ENCODE measurements around the gene CCL23. TPM values are rescaled to one million over a fixed set of nuclear protein-coding genes. Genes with fewer than 3 reads are reported as not detected.

CCL23 gene
- total RNA-seq, 2 experiments from 2014 or later: not detected

DNA sequence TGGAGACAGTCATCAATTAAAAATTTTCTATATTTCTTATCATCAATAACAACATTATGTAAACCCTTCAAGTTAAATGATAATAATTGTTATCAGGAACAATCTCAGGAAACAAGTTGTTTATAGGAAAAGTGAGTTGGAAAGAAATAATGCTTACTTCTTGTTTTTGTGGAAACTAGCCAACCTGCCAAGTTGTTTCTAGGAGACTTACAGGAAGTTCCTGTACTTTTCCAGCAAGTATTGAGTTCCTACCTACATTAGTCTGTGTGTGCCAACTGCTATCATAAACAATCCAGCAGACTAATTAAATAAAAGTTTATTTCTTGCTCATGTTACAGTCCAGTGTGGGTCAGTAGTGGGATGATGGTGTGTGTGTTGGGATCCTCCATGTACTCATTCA, 29.6 kb downstream of the CCL23 start:
- H3K27ac ChIP-seq (ENCODE audit: low read depth, low read length, poor library complexity, severe bottlenecking): no peak overlapping the region
- H3K9me2 ChIP-seq (ENCODE audit: insufficient read depth, low read length): no peaks in the 10 kb centered on the region
- no peaks in the 10 kb centered on the region for H3K9me3 ChIP-seq (ENCODE audit: low read length)
- intact Hi-C loops (cut with micrococcal nuclease; ENCODE audit: unreplicated experiment): no loop called here
- ChIA-PET POLR2A (interaction anchor here (0.6 kb wide), 1 partner anchor 489 kb away, joined by 3 read pairs; no protein-coding TSS in a partner anchor), CTCF (ENCODE audit: unreplicated experiment) (no interaction called here)
- no peaks in the 10 kb centered on the region for H3K36me3 ChIP-seq (ENCODE audit: insufficient read depth, low read length)
- no peaks in the 10 kb centered on the region for H3K4me1 ChIP-seq (ENCODE audit: insufficient read depth, low read length, poor library complexity, severe bottlenecking)
- TF ChIP-seq, protein P1, sequence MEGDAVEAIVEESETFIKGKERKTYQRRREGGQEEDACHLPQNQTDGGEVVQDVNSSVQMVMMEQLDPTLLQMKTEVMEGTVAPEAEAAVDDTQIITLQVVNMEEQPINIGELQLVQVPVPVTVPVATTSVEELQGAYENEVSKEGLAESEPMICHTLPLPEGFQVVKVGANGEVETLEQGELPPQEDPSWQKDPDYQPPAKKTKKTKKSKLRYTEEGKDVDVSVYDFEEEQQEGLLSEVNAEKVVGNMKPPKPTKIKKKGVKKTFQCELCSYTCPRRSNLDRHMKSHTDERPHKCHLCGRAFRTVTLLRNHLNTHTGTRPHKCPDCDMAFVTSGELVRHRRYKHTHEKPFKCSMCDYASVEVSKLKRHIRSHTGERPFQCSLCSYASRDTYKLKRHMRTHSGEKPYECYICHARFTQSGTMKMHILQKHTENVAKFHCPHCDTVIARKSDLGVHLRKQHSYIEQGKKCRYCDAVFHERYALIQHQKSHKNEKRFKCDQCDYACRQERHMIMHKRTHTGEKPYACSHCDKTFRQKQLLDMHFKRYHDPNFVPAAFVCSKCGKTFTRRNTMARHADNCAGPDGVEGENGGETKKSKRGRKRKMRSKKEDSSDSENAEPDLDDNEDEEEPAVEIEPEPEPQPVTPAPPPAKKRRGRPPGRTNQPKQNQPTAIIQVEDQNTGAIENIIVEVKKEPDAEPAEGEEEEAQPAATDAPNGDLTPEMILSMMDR (conservative IDR thresholded peaks at IDR 0.05; ENCODE audit: low read length): no peak
- TF ChIP-seq EZH2phosphoT487 (IDR thresholded peaks at IDR 0.05; ENCODE audit: borderline replicate concordance, low read depth, low read length): no peak
- no peak overlapping the region for H3K4me2 ChIP-seq (ENCODE audit: low read length)
- no peaks in the 10 kb centered on the region for H4K20me1 ChIP-seq (ENCODE audit: insufficient read depth, low read length)
- BruUV-seq (replicated peaks): no TSS peak
- H3K79me2 ChIP-seq (ENCODE audit: insufficient read depth, low read depth, low read length): no peaks in the 10 kb centered on the region
- no peak overlapping the region for H2AFZ ChIP-seq (ENCODE audit: low read length)
- DNase-seq (ENCODE audit: low spot score): no peak
- H3K4me3 ChIP-seq (ENCODE audit: low read depth, low read length, poor library complexity, severe bottlenecking): no peak overlapping the region

DNA sequence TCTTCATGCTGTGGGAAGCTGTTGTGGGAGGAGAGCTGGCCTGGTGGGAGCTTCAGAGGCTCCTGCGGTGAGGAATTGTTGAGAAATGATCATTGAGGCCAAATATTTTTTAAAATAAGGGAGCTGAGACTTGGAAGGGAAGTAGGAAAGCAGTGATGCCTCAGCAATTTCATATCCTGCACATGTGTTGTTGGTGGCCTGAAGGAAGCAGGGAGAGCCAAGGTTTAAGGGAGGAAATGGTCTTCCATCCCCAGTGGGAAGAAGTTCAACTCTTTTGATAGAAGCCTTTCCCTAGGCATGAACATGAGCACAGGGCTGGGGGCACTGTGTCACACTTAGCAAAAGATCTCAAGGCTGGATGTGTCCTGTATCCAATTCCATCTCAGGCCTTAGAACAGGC, 31.1 kb downstream of the CCL23 start, which contains the start of gene CCL14:
Gene CCL14 (minus strand): TSS at position 87 of the 400 bp plus-strand sequence. CDS start 80 bp downstream, at position 7.
- Histone ChIP-seq H3K4me1 (ENCODE audit: insufficient read depth, low read length, poor library complexity, severe bottlenecking) (no peaks in the 10 kb centered on the region), H3K4me2 (ENCODE audit: low read length) (no peak within 1 kb of the TSS), H3K27ac (ENCODE audit: low read depth, low read length, poor library complexity, severe bottlenecking) (no peak within 1 kb of the TSS), H4K20me1 (ENCODE audit: insufficient read depth, low read length) (no peaks in the 10 kb centered on the region), H3K36me3 (ENCODE audit: insufficient read depth, low read length) (no peaks in the 10 kb centered on the region), H3K9me3 (ENCODE audit: low read length) (no peaks in the 10 kb centered on the region), H2AFZ (ENCODE audit: low read length) (no peak within 1 kb of the TSS), H3K9me2 (ENCODE audit: insufficient read depth, low read length) (no peaks in the 10 kb centered on the region), H3K4me3 (ENCODE audit: low read depth, low read length, poor library complexity, severe bottlenecking) (no peak within 1 kb of the TSS), H3K79me2 (ENCODE audit: insufficient read depth, low read depth, low read length) (no peaks in the 10 kb centered on the region)
- no TSS peak for BruUV-seq (replicated peaks)
- TF ChIP-seq, protein P1 (conservative IDR thresholded peaks at IDR 0.05; ENCODE audit: low read length): no peak
- no peak for TF ChIP-seq EZH2phosphoT487 (IDR thresholded peaks at IDR 0.05; ENCODE audit: borderline replicate concordance, low read depth, low read length)
- intact Hi-C loops (cut with micrococcal nuclease; ENCODE audit: unreplicated experiment): no loop called here
- DNase-seq (ENCODE audit: low spot score): no peak
- CTCF ChIA-PET (ENCODE audit: unreplicated experiment): no interaction called here
- POLR2A ChIA-PET: interaction anchor here (0.6 kb wide), 1 partner anchor 160 kb away, joined by 3 read pairs; no protein-coding TSS in a partner anchor

DNA sequence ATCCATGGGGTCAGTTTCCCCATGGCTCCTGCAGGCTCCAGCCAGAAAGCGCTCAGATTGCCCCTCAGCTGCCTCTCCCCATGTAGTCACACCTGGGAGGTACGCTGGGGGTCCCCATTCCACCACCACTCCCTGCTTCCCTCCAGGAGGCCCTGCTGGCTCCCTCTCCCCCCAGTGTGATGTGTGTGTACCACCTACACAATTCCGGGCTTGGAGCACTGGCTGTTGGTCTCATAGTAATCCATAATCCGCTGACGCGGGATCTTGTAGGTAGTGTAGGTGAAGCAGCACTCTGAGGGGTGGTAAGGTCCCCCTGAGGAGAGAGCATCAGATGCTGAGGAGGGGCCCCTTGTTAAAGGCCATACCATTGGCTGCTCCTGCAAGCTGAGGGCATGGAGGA, 33.6 kb downstream of the CCL23 start:
- Histone ChIP-seq H3K4me3 (ENCODE audit: low read depth, low read length, poor library complexity, severe bottlenecking) (no peak overlapping the region), H3K79me2 (ENCODE audit: insufficient read depth, low read depth, low read length) (no peaks in the 10 kb centered on the region), H3K9me3 (ENCODE audit: low read length) (no peaks in the 10 kb centered on the region), H3K4me1 (ENCODE audit: insufficient read depth, low read length, poor library complexity, severe bottlenecking) (no peaks in the 10 kb centered on the region), H4K20me1 (ENCODE audit: insufficient read depth, low read length) (no peaks in the 10 kb centered on the region), H3K36me3 (ENCODE audit: insufficient read depth, low read length) (no peaks in the 10 kb centered on the region), H2AFZ (ENCODE audit: low read length) (no peak overlapping the region), H3K9me2 (ENCODE audit: insufficient read depth, low read length) (no peaks in the 10 kb centered on the region), H3K4me2 (ENCODE audit: low read length) (no peak overlapping the region), H3K27ac (ENCODE audit: low read depth, low read length, poor library complexity, severe bottlenecking) (no peak overlapping the region)
- intact Hi-C loops (cut with micrococcal nuclease; ENCODE audit: unreplicated experiment): no loop called here
- DNase-seq (ENCODE audit: low spot score): no peak
- CTCF ChIA-PET (ENCODE audit: unreplicated experiment): no interaction called here
- no TSS peak for BruUV-seq (replicated peaks)
- TF ChIP-seq, protein P1 (conservative IDR thresholded peaks at IDR 0.05; ENCODE audit: low read length): no peak
- TF ChIP-seq EZH2phosphoT487 (IDR thresholded peaks at IDR 0.05; ENCODE audit: borderline replicate concordance, low read depth, low read length): no peak
- POLR2A ChIA-PET: no interaction called here

Measured in OCI-LY7 (cell line).